GM12865 (cell line): Measurements from ENCODE around the gene CXCL16.
A peak's percentile ranks its signal among the peaks of the same experiment; 100 is the strongest.
"Not testable (repeated sequence)": the region's sequence is repeated elsewhere in the genome, so short reads cannot be mapped to it uniquely, and the experiment has no call there.

Experiments
- DNase-seq: peaks from one replicate; pipeline ENCODE4 v3.0.0; 2010; ENCODE audit warnings: low read depth
- H3K4me3 ChIP-seq: 2 replicates; pipeline ENCODE4 v1.5.1; 2011; ENCODE audit warnings: mild to moderate bottlenecking, low read depth, low read length, control low read depth
- TF ChIP-seq, protein P1 (sequence below): IDR thresholded peaks from 2 replicates; pipeline ENCODE4 v1.5.1; 2011; ENCODE audit warnings: low read length, control low read depth, low read depth, inconsistent platforms; ENCODE audit not compliant: insufficient read depth; ENCODE audit errors: missing control alignments

CXCL16 gene

DNA sequence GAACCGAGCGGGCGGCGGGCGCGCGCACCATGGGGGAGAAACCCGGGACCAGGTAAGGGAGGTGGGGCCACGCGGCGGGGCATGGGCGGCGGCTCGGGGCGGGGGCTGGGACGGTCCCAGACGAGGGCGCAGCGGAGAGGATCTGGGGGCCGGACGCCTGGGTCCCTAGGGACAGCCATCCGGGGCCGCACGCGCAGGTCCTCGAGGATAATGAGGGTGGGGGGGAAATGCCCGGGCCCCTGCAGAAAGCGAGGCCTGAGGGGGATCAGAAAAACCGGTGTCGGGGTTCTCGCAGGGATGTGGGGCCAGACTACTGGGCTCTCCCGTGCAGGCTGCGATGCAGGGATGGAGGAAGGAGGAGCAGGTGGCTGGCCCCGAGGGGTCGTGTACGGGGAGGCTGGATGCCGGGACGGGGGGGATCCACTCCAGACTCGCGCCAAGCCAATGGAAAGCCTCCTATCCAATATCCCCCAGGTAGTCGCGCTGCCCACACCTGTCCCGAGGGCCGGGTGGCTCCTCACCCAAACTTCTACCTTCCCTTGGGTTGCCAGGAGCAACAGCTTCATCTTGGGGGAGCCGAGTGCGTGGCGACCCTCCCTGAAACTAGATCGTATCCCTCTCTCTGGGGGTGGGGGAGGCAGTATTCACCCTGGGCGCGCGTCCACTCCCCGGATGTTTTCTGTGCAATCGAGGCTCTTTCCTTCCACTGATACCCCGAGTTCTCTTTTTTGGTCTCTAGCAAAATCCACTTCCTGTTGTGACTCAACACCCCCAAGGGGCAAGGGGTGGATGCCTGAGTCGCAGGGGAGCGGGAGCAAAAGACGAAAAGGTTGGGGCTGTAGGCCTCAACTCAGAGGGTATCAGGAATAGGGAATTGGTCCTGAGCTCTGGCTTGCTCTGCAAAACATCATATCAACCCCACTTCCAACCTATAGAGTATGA lies 28.8 kb downstream of the CXCL16 start:
- DNase-seq = peak; percentile 42
- TF ChIP-seq, protein P1, sequence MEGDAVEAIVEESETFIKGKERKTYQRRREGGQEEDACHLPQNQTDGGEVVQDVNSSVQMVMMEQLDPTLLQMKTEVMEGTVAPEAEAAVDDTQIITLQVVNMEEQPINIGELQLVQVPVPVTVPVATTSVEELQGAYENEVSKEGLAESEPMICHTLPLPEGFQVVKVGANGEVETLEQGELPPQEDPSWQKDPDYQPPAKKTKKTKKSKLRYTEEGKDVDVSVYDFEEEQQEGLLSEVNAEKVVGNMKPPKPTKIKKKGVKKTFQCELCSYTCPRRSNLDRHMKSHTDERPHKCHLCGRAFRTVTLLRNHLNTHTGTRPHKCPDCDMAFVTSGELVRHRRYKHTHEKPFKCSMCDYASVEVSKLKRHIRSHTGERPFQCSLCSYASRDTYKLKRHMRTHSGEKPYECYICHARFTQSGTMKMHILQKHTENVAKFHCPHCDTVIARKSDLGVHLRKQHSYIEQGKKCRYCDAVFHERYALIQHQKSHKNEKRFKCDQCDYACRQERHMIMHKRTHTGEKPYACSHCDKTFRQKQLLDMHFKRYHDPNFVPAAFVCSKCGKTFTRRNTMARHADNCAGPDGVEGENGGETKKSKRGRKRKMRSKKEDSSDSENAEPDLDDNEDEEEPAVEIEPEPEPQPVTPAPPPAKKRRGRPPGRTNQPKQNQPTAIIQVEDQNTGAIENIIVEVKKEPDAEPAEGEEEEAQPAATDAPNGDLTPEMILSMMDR = no peak
- peak overlapping the region; percentile 75 for H3K4me3 ChIP-seq

GRCh38 chr17:4709794-4710692 lies 29.7 kb downstream of the CXCL16 start, which contains the start of gene ARRB2:
Gene ARRB2 (plus strand): TSS chr17:4710632. CDS start chr17:4710722, 90 bp downstream.
- TF ChIP-seq, protein P1 = peak; percentile 71
- H3K4me3 ChIP-seq = peak within 1 kb of the TSS; percentile 75
- DNase-seq = peak; percentile 99

DNA sequence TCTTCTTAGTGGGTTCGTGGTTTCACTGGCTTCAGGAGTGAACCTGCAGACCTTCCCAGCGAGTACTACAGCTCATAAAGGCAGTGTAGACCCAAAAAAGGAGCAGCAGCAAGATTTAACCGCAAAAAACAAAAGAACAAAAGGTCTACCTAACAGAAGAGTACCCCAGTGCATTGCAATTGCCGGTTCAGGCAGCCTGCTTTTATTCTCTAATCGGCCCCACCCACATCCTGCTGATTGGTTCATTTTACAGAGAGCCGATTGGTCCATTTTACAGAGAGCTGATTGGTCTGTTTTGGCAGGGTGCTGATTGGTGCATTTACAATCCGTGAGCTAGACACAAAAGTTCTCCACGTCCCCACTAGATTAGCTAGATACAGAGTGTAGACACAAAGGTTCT lies 31.3 kb downstream of the CXCL16 start:
- DNase-seq = peak; percentile 42
- TF ChIP-seq, protein P1 = no peak

DNA sequence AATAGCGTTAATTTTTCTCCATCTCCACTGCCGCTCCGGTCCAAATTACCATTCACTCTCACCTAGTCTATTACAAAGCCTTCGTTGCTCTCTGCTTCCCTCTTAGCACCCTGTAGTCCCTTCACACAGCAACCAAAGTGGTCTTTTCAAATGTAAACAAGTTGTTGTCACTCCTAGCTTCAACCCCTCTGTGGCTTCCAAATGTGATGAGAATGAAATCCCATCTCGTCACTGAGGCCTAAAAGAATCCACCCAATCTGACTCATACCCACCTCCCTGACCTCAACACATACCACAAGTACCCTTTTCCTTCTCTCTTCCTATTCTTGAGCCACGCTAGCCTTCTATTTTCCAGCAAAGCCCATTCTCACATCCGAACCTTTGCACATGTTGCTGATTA lies 33.6 kb downstream of the CXCL16 start:
- no peak for DNase-seq
- H3K4me3 ChIP-seq = no peak overlapping the region
- TF ChIP-seq, protein P1 = no peak

More for the DNA sequence above, 31.3 kb downstream of the CXCL16 start:
- H3K4me3 ChIP-seq = no peak overlapping the region

GRCh38 chr17:4704991-4705390 lies 34.7 kb downstream of the CXCL16 start:
- no peak for DNase-seq
- H3K4me3 ChIP-seq = peak overlapping the region; percentile 86; the same call in 1 of the 2 replicates
- TF ChIP-seq, protein P1 = no peak

- H3K4me3 ChIP-seq = peak overlapping the region; percentile 86
- DNase-seq = not testable (repeated sequence)
These were observed 35.2 kb downstream of the CXCL16 start for GRCh38 chr17:4704574-4704907.

DNA sequence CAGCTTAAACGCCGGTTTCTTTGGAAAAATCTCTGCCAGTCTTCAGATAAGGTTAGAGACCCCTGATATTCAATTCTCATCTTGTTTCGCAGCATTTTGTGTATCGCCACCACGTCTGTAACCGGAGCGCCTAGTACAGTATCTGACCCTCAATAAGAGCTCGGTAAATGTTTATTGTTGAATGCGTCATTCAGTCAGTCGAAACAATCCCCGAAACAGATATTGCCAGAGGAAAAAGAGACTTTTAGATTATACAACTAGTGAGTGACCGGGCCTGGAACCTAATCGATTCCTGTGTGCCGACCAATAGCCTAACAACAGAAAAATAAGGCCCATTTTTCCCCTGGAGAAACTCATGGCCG lies 36.4 kb downstream of the CXCL16 start:
- DNase-seq = no peak
- TF ChIP-seq, protein P1 = no peak
- H3K4me3 ChIP-seq = peak overlapping the region; percentile 86
